GM18858 (cell line): ENCODE measurements around the gene FLAD1.

ENCODE experiments used
- ATAC-seq: cut with Tn5 transposase; IDR thresholded peaks from one replicate; pipeline ENCODE4 v1.9.1; 2021; ENCODE audit not compliant: unreplicated experiment

Gene FLAD1

GRCh38 chr1:154982897-154983648 is at the start of gene FLAD1:
TSS of gene FLAD1 (plus strand) at chr1:154983344. CDS start at chr1:154983695, 351 bp downstream.
- ATAC-seq = peak; percentile 95

- no peak for ATAC-seq
Observed at GRCh38 chr1:154934358-154934948, 48.7 kb upstream of the FLAD1 start.

GRCh38 chr1:154935749-154936554 is 47.2 kb upstream of the FLAD1 start:
- no peak for ATAC-seq

- ATAC-seq = peak; percentile 41
Observed at GRCh38 chr1:154936555-154937084, 46.5 kb upstream of the FLAD1 start, which contains the start of gene PMVK. TSS of gene PMVK (minus strand) at chr1:154936719. CDS start at chr1:154936685, 34 bp downstream.

GRCh38 chr1:154937085-154937987 is 45.8 kb upstream of the FLAD1 start:
- peak; percentile 29 for ATAC-seq

- no peak for ATAC-seq
Observed at GRCh38 chr1:154937988-154938386, 45.2 kb upstream of the FLAD1 start.

GRCh38 chr1:154938604-154939399 is 44.3 kb upstream of the FLAD1 start:
- no peak for ATAC-seq

- ATAC-seq = no peak
Observed at GRCh38 chr1:154940213-154940560, 43.0 kb upstream of the FLAD1 start.

GRCh38 chr1:154940651-154941194 is 42.4 kb upstream of the FLAD1 start:
- no peak for ATAC-seq

GRCh38 chr1:154941333-154942013 is 41.7 kb upstream of the FLAD1 start:
- ATAC-seq = no peak

- no peak for ATAC-seq
Observed at GRCh38 chr1:154943649-154944400, 39.3 kb upstream of the FLAD1 start.

GRCh38 chr1:154944401-154945159 is 38.6 kb upstream of the FLAD1 start:
- no peak for ATAC-seq

GRCh38 chr1:154945160-154945961 is 37.8 kb upstream of the FLAD1 start:
- ATAC-seq = no peak

GRCh38 chr1:154945962-154946850 is 36.9 kb upstream of the FLAD1 start:
- no peak for ATAC-seq

- ATAC-seq = no peak
Observed at GRCh38 chr1:154948079-154948478, 35.1 kb upstream of the FLAD1 start.
